ENCODE measurements around the gene NAALADL1.

NAALADL1 gene

DNA sequence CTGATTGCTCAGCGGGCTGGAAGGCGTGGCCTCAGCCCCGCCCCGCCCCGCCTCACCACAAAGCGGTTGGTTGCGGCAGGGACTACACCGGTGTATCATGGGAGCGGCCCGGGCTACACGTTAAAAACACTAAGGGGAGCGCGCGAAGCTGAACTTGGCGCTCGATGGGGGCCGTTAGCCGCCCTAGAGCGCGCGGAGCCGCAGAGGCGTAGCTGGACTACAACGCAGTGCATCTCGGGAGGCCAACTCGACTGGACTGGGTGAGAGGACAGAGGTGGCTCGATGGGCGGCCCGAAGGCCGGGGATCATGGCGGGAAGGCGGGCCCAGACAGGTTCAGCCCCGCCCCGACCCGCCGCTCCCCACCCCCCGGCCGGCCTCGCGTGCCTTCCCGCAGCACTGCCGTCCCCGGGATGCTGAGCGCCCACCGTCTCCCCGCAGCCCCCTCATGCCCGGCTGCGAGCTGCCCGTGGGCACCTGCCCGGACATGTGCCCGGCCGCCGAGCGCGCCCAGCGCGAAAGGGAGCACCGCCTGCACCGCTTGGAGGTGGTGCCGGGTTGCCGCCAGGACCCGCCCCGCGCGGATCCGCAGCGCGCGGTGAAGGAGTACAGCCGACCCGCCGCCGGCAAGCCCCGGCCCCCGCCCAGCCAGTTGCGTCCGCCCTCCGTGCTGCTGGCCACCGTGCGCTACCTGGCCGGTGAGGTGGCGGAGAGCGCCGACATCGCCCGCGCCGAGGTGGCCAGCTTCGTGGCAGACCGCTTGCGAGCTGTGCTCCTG lies 17.3 kb downstream of the NAALADL1 start, which contains the start of gene SAC3D1:
Gene SAC3D1 (plus strand): TSS at position 364 of the 776 bp plus-strand sequence. CDS start 83 bp downstream, at position 447.
- POLR2A ChIA-PET, result no interaction called here
- CTCF ChIA-PET, result interaction anchor here (0.8 to 7.3 kb wide), 9 partner anchors 9 to 292 kb away, joined by 3 to 46 read pairs (median 4); partner anchors contain the start of genes ARL2, CDCA5, DPF2 and TM7SF2
- peak; percentile 96 for DNase-seq (ENCODE audit: extremely low spot score)
- TF ChIP-seq, protein P1, sequence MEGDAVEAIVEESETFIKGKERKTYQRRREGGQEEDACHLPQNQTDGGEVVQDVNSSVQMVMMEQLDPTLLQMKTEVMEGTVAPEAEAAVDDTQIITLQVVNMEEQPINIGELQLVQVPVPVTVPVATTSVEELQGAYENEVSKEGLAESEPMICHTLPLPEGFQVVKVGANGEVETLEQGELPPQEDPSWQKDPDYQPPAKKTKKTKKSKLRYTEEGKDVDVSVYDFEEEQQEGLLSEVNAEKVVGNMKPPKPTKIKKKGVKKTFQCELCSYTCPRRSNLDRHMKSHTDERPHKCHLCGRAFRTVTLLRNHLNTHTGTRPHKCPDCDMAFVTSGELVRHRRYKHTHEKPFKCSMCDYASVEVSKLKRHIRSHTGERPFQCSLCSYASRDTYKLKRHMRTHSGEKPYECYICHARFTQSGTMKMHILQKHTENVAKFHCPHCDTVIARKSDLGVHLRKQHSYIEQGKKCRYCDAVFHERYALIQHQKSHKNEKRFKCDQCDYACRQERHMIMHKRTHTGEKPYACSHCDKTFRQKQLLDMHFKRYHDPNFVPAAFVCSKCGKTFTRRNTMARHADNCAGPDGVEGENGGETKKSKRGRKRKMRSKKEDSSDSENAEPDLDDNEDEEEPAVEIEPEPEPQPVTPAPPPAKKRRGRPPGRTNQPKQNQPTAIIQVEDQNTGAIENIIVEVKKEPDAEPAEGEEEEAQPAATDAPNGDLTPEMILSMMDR (IDR thresholded peaks at IDR 0.05; ENCODE audit: control extremely low read depth, extremely low read depth, low read depth, missing control alignments), result no peak

DNA sequence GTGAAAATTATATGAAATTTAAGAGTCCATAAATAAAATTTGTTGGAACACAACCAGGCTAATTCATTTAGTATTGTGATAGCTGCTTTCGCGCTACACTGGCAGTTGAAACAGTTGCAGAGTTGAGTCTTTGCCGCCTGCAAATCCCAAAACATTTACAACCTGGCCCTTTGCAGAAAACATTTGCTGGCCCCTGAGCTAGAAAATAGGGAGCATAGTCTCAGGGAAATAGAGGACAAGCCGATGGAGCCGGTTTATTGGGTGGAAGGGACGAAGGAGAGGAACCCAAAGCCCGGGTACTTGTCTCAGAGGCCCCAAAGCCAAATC lies 17.9 kb downstream of the NAALADL1 start:
- ChIA-PET CTCF (interaction anchor here (0.8 to 7.3 kb wide), 6 partner anchors 8 to 235 kb away, joined by 3 to 46 read pairs (median 7); partner anchors contain the start of genes ARL2, TM7SF2 and ZNHIT2), POLR2A (no interaction called here)
- DNase-seq (ENCODE audit: extremely low spot score), result no peak
- TF ChIP-seq, protein P1 (IDR thresholded peaks at IDR 0.05; ENCODE audit: control extremely low read depth, extremely low read depth, low read depth, missing control alignments), result no peak

DNA sequence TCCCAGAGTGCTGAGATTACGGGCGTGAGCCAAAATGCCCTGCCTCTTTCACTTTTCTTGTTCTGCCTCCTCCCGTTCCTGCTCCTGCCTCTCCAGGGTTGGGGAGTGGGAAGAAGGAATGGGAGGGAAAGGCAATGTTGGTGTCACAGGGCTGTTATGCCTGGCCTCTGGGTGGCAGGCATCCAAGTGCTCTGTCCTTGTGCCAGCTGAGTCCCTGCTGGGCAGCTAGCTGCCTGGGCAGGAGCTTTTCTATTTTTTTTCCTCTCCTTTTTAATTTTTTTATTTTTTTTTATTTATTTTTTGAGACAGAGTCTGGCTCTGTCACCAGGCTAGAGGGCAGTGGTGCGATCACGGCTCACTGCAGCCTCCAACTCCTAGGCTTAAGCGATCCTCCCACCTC lies 21.4 kb downstream of the NAALADL1 start:
- ChIA-PET POLR2A (no interaction called here), CTCF (interaction anchor here (0.8 to 7.3 kb wide), 3 partner anchors 8 to 23 kb away, joined by 3 to 46 read pairs (median 3); partner anchors contain the start of gene ARL2)
- DNase-seq (ENCODE audit: extremely low spot score), result no peak
- TF ChIP-seq, protein P1 (IDR thresholded peaks at IDR 0.05; ENCODE audit: control extremely low read depth, extremely low read depth, low read depth, missing control alignments), result no peak

DNA sequence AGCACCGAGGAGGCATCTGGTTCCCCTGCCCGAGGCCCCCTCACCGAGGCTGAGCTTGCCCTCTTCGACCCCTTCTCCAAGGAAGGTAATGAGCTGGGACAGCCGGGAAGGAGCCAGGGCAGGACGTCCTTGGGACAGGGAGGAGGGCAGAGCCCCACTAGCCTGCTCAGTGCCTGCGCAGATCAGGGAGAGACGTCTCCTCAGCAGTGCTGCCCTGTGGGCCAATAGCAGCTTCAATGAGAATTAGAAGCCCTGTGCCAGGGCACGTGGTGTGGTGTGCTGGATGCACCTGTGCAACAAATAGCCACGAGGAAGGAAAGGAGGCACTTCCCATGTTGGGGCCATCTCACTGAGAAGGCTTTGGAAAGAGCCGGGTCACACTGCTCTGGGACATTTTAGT lies 22.8 kb downstream of the NAALADL1 start:
- ChIA-PET CTCF (no interaction called here), POLR2A (no interaction called here)
- TF ChIP-seq, protein P1 (IDR thresholded peaks at IDR 0.05; ENCODE audit: control extremely low read depth, extremely low read depth, low read depth, missing control alignments), result no peak
- no peak for DNase-seq (ENCODE audit: extremely low spot score)

DNA sequence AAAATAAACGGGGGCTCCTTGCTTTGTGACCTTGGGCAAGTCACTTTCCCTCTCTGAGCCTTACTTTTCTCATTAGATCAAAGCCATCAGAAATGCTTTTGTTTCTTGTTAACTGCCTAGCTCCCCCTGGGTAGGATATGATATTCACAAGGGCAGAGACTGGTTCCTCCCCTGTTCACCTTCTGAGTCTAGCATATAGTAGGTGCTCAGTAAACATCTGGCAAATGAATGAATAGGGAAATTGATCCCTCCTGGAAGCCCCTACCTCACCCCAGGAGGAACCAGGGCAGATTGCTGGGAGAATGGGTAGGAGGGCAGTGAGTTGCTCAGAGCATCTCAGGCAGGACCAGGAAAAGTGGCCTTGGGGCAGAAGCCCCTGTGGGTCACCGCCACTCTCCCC lies 23.9 kb downstream of the NAALADL1 start:
- CTCF ChIA-PET, result interaction anchor here (0.9 to 1.4 kb wide), 2 partner anchors 16 to 20 kb away, joined by 3 to 4 read pairs; partner anchors contain the start of gene ARL2
- POLR2A ChIA-PET, result no interaction called here
- no peak for DNase-seq (ENCODE audit: extremely low spot score)
- TF ChIP-seq, protein P1 (IDR thresholded peaks at IDR 0.05; ENCODE audit: control extremely low read depth, extremely low read depth, low read depth, missing control alignments), result no peak

DNA sequence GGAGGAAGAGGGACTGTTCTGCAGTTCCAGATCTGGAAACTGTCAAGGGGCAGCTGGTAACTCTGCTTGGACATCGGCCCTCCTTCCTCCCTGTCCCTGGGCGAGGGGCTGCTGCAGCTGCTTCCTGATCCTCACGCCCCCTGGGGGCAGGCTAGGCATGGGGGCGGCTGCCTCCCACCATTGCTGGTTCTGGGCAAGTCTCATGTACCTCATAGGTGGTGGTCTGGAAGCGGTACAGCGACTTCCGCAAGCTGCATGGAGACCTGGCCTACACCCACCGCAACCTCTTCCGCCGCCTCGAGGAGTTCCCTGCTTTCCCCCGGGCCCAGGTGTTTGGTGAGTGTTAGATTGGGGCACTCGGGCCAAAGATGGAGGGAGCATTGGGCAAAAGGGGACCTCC lies 26.1 kb downstream of the NAALADL1 start:
- DNase-seq (ENCODE audit: extremely low spot score), result no peak
- CTCF ChIA-PET, result interaction anchor here (1.3 to 1.7 kb wide), 3 partner anchors 9 to 80 kb away, joined by 3 to 5 read pairs (median 4); partner anchors contain the start of genes ARL2 and SAC3D1
- POLR2A ChIA-PET, result no interaction called here
- TF ChIP-seq, protein P1 (IDR thresholded peaks at IDR 0.05; ENCODE audit: control extremely low read depth, extremely low read depth, low read depth, missing control alignments), result no peak
